LNCaP clone FGC (cell line): Measurements from ENCODE around the gene FBXL16.

Source experiments
- DNase-seq: peaks from one replicate; pipeline ENCODE4 v3.0.0-alpha.2; 2011; ENCODE audit warnings: low read depth
- H3K4me3 ChIP-seq: 2 replicates; pipeline ENCODE4 v1.5.1; 2011; ENCODE audit warnings: mild to moderate bottlenecking, low read depth, low read length, control low read depth
- CTCF ChIP-seq: IDR thresholded peaks from 2 replicates; pipeline ENCODE4 v1.5.1; 2012; ENCODE audit warnings: mild to moderate bottlenecking; ENCODE audit not compliant: control insufficient read depth, insufficient read depth; ENCODE audit errors: extremely low read depth

FBXL16 gene

GRCh38 chr16:733382-734207, 28.0 kb upstream of the FBXL16 start:
- DNase-seq = no peak
- no peak for TF ChIP-seq CTCF
- H3K4me3 ChIP-seq = no peak overlapping the region

- no peak for DNase-seq
- no peak overlapping the region for H3K4me3 ChIP-seq
- no peak for TF ChIP-seq CTCF
These were observed 27.3 kb upstream of the FBXL16 start for GRCh38 chr16:732936-733335.

GRCh38 chr16:732332-732731, 26.7 kb upstream of the FBXL16 start:
- no peak overlapping the region for H3K4me3 ChIP-seq
- no peak for TF ChIP-seq CTCF
- DNase-seq = no peak

- DNase-seq = no peak
- no peak overlapping the region for H3K4me3 ChIP-seq
- no peak for TF ChIP-seq CTCF
These were observed 25.3 kb upstream of the FBXL16 start for GRCh38 chr16:730666-731509.

- no peak for DNase-seq
- no peak for TF ChIP-seq CTCF
- H3K4me3 ChIP-seq = no peak overlapping the region
These were observed 24.4 kb upstream of the FBXL16 start for GRCh38 chr16:729768-730665.

GRCh38 chr16:728890-729744, 23.5 kb upstream of the FBXL16 start:
- no peak for DNase-seq
- peak overlapping the region; percentile 88 for H3K4me3 ChIP-seq
- TF ChIP-seq CTCF = no peak
